SU-DHL-6 (cell line): ENCODE results near the gene MCOLN1.

Source experiments
- H2AFZ ChIP-seq: fragments of 200-600 bp; sonication (generic); 2 replicates; pipeline ENCODE4 v1.6.1; 2014; ENCODE audit warnings: low read depth, mild to moderate bottlenecking, moderate library complexity, mixed read lengths, antibody characterized with exemption, low read length; ENCODE audit not compliant: severe bottlenecking
- H3F3A ChIP-seq: fragments of 200-600 bp; shearing (Covaris generic); 2 replicates; pipeline ENCODE4 v1.6.0; 2016; ENCODE audit warnings: antibody characterized with exemption, mild to moderate bottlenecking; ENCODE audit not compliant: insufficient read depth
- H3K27ac ChIP-seq: fragments of 200-600 bp; sonication (generic); 2 replicates; pipeline ENCODE4 v1.5.1; 2016; ENCODE audit warnings: low read depth, mild to moderate bottlenecking, low read length, moderate library complexity, mixed read lengths
- H3K27me3 ChIP-seq: fragments of 200-600 bp; sonication (generic), shearing (Covaris generic); 2 replicates; pipeline ENCODE4 v1.6.0; 2014; ENCODE audit warnings: mild to moderate bottlenecking, low read length
- H3K36me3 ChIP-seq: fragments of 200-600 bp; sonication (generic); 2 replicates; pipeline ENCODE4 v1.6.1; 2014; ENCODE audit warnings: mild to moderate bottlenecking, low read length, mixed read lengths
- H3K4me2 ChIP-seq: fragments of 300-600, 200-600 bp; shearing (Covaris generic), sonication (generic); 2 replicates; pipeline ENCODE4 v1.6.0; 2014; ENCODE audit warnings: low read length, low read depth, mild to moderate bottlenecking; ENCODE audit not compliant: poor library complexity, severe bottlenecking
- H3K4me3 ChIP-seq: fragments of 200-600 bp; sonication (generic); 2 replicates; pipeline ENCODE4 v1.5.1; 2014; ENCODE audit warnings: antibody characterized with exemption, low read length, mild to moderate bottlenecking, mixed read lengths; ENCODE audit not compliant: insufficient read depth, poor library complexity, severe bottlenecking
- H3K79me2 ChIP-seq: fragments of 200-600 bp; sonication (generic); 2 replicates; pipeline ENCODE4 v1.6.1; 2014; ENCODE audit warnings: mild to moderate bottlenecking, low read length, moderate library complexity; ENCODE audit not compliant: insufficient read depth
- H3K9ac ChIP-seq: fragments of 200-600 bp; sonication (generic); 2 replicates; pipeline ENCODE4 v1.7.0; 2014; ENCODE audit warnings: mild to moderate bottlenecking, low read length
- H3K9me2 ChIP-seq: fragments of 200-600 bp; sonication (generic); replicated peaks from 2 replicates; pipeline ENCODE4 v1.6.1; 2014; ENCODE audit warnings: low read length; ENCODE audit not compliant: insufficient read depth
- H3K9me3 ChIP-seq: fragments of 200-600 bp; sonication (generic); 2 replicates; pipeline ENCODE4 v1.6.1; 2014; ENCODE audit warnings: low read length, mixed read lengths; ENCODE audit not compliant: insufficient read depth
- H4K20me1 ChIP-seq: fragments of 200-600 bp; sonication (generic); 2 replicates; pipeline ENCODE4 v1.6.1; 2014; ENCODE audit warnings: low read depth, mild to moderate bottlenecking, antibody characterized with exemption, low read length, moderate library complexity, mixed read lengths
- CTCF ChIP-seq: fragments of 200-600 bp; sonication (generic); IDR thresholded peaks from one replicate; pipeline ENCODE4 v1.5.1; 2017; ENCODE audit warnings: antibody characterized with exemption, mild to moderate bottlenecking, low read length, moderate library complexity; ENCODE audit not compliant: insufficient read depth, poor library complexity, severe bottlenecking
- EZH2phosphoT487 ChIP-seq: fragments of 200-600 bp; sonication (generic), shearing (Covaris generic); conservative IDR thresholded peaks from 2 replicates; pipeline ENCODE4 v1.6.1; 2018; ENCODE audit warnings: mild to moderate bottlenecking, antibody characterized with exemption, low read length, moderate library complexity, mixed read lengths

MCOLN1 gene

GRCh38 chr19:7541475-7541824 is 19.0 kb downstream of the MCOLN1 start:
- Histone ChIP-seq H3K36me3 (no peaks in the 10 kb centered on the region), H3K9me2 (no peaks in the 10 kb centered on the region), H3K79me2 (no peaks in the 10 kb centered on the region), H3K9me3 (no peaks in the 10 kb centered on the region), H4K20me1 (no peaks in the 10 kb centered on the region), H3F3A (no peaks in the 10 kb centered on the region), H2AFZ (no peak overlapping the region), H3K4me2 (no peak overlapping the region), H3K27ac (no peak overlapping the region), H3K9ac (no peak overlapping the region), H3K27me3 (no peaks in the 10 kb centered on the region), H3K4me3 (no peak overlapping the region)
- TF ChIP-seq CTCF (no peak), EZH2phosphoT487 (no peak)

- Histone ChIP-seq H3K4me2 (no peak overlapping the region), H3K9ac (no peak overlapping the region), H3K4me3 (no peak overlapping the region), H3K9me2 (no peaks in the 10 kb centered on the region), H3K9me3 (no peaks in the 10 kb centered on the region), H3F3A (no peaks in the 10 kb centered on the region), H2AFZ (no peak overlapping the region), H3K36me3 (no peaks in the 10 kb centered on the region), H3K27me3 (no peaks in the 10 kb centered on the region), H3K79me2 (no peaks in the 10 kb centered on the region), H4K20me1 (no peaks in the 10 kb centered on the region), H3K27ac (no peak overlapping the region)
- TF ChIP-seq EZH2phosphoT487 (no peak), CTCF (no peak)
These were observed 19.5 kb downstream of the MCOLN1 start for GRCh38 chr19:7541828-7542443.

- no peak overlapping the region for H3K4me2 ChIP-seq
- no peaks in the 10 kb centered on the region for H3K36me3 ChIP-seq
- H4K20me1 ChIP-seq: no peaks in the 10 kb centered on the region
- no peaks in the 10 kb centered on the region for H3K27me3 ChIP-seq
- H3F3A ChIP-seq: no peaks in the 10 kb centered on the region
- H3K79me2 ChIP-seq: no peaks in the 10 kb centered on the region
- no peaks in the 10 kb centered on the region for H3K9me2 ChIP-seq
- no peaks in the 10 kb centered on the region for H3K9me3 ChIP-seq
- TF ChIP-seq CTCF (no peak), EZH2phosphoT487 (no peak)
- no peak overlapping the region for H2AFZ ChIP-seq
- no peak overlapping the region for H3K27ac ChIP-seq
- no peak overlapping the region for H3K4me3 ChIP-seq
- no peak overlapping the region for H3K9ac ChIP-seq
These were observed 20.3 kb downstream of the MCOLN1 start for GRCh38 chr19:7542556-7543348.
